ENCODE measurements around the gene MTARC2. TPM values are rescaled to one million over a fixed set of nuclear protein-coding genes. Genes with fewer than 3 reads are reported as not detected.

Gene MTARC2
- total RNA-seq, 1 donor from 2014 or later: 58.6 TPM

DNA sequence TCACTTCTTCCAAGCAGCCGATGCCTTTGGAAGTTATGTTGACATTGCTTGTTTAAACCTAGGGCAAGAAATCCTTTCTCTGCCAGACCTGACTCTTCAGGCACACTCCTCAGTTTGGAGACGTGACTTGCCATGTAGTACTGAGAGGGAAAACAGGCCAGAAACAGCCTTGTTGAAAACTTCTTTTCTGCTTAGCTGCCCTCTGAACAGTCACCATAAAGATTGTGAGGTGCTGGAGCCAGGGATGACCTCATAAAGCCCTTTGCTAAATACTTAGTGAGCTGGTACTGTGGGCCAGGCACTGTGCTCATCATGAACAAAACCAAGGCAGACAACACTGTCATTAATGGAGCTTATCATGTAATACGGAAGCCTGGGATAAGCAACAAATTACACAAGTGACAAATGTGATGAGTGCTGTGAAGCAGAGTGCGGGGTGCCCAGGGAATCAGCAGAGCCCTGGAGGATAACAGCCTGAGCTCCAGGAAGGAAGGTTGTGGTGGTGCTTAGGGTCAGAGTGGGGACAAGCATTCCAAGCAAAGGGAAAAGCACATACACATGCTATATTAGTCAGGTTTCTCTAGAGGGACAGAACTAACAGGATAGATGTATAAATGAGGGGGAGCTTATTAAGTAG lies 80.9 kb downstream of the MTARC2 start:
- no peaks in the 10 kb centered on the region for H3K9me3 ChIP-seq
- no peak for DNase-seq

DNA sequence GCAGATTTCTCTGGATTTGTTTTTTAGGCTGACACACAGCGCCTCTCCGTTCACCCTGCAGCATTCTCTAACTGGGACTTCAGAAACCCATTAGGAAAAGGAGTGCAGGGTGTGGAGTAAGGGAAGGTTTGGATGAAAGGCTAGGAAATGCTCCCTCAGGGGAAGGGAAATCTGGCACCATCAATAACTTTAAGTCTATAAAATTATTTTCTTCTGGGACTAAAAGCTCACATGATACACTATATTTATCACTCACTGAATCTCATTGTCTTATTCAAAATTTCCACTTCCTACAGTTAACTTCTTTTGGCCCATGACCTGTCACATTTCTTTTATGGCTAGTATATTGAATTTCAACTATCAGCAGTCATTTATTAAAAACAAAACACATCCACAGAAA lies 85.3 kb downstream of the MTARC2 start:
- ATAC-seq: no peak
- intact Hi-C loops (cut with DNase I): no loop called here

More for the DNA sequence above, 80.9 kb downstream of the MTARC2 start:
- H3K27ac ChIP-seq: no peak overlapping the region
- H3K27me3 ChIP-seq: no peaks in the 10 kb centered on the region
- no peaks in the 10 kb centered on the region for H3K36me3 ChIP-seq
- H3K4me1 ChIP-seq: peaks cover 13% of the 10 kb centered on the region
- no peak for ATAC-seq
- TF ChIP-seq CTCF (IDR thresholded peaks at IDR 0.05): no peak
- intact Hi-C loops (cut with DNase I): no loop called here
- H3K4me3 ChIP-seq: no peak overlapping the region

More for the DNA sequence above, 85.3 kb downstream of the MTARC2 start:
- Histone ChIP-seq H3K27ac (no peak overlapping the region), H3K9me3 (no peaks in the 10 kb centered on the region), H3K4me1 (peaks cover 7% of the 10 kb centered on the region), H3K27me3 (no peaks in the 10 kb centered on the region), H3K36me3 (no peaks in the 10 kb centered on the region), H3K4me3 (no peak overlapping the region)
- TF ChIP-seq CTCF (IDR thresholded peaks at IDR 0.05): no peak
- DNase-seq: no peak

Other genes with a start within 250 kb of the MTARC2 start
- gene MARK1, start 220.2 kb upstream of the MTARC2 start, total RNA-seq: 2.3 TPM
- 35.3 TPM for gene C1orf115, start 58.0 kb upstream of the MTARC2 start, total RNA-seq
- 25.2 TPM for gene MTARC1, start 38.6 kb downstream of the MTARC2 start, total RNA-seq
- 14.9 TPM for gene HLX, start 131.1 kb downstream of the MTARC2 start, total RNA-seq